Stimulated activated naive CD8-positive, alpha-beta T cell treated with anti-CD3 and anti-CD28 coated beads, Interleukin-15, amount 100 ng/mL, for 72 hours (primary cell): ENCODE measurements around the gene ZEB1.
"Not testable (repeated sequence)": the region's sequence is repeated elsewhere in the genome, so short reads cannot be mapped to it uniquely, and the experiment has no call there.

Experiments used
- ATAC-seq: fragments of 150-1000 bp; cut with Tn5 transposase; 2 replicates; pipeline ENCODE4 v1.10.0; 2021; ENCODE audit warnings: mild to moderate bottlenecking, moderate library complexity
- DNase-seq, 2 donors: peaks; one replicate each; pipeline ENCODE4 v3.0.0; 2021 to 2022
- H3K27ac Mint-ChIP-seq, 2 donors: one replicate each; pipeline ENCODE4 v1.8.0; 2022; ENCODE audit warnings: mild to moderate bottlenecking in 2 of 2, mixed read lengths in 2 of 2, moderate library complexity in 2 of 2
- H3K27me3 Mint-ChIP-seq: one replicate; pipeline ENCODE4 v1.8.0; 2022; ENCODE audit warnings: mixed read lengths
- H3K4me1 Mint-ChIP-seq: one replicate; pipeline ENCODE4 v1.8.0; 2022; ENCODE audit warnings: mild to moderate bottlenecking, mixed read lengths
- H3K4me3 Mint-ChIP-seq, 2 donors: one replicate each; pipeline ENCODE4 v1.8.0; 2022; ENCODE audit warnings: mild to moderate bottlenecking in 2 of 2, mixed read lengths in 2 of 2, moderate library complexity in 1 of 2
- H3K9me3 Mint-ChIP-seq, 2 donors: one replicate each; pipeline ENCODE4 v1.8.0; 2022; ENCODE audit warnings: mixed read lengths in 2 of 2

Gene ZEB1

DNA sequence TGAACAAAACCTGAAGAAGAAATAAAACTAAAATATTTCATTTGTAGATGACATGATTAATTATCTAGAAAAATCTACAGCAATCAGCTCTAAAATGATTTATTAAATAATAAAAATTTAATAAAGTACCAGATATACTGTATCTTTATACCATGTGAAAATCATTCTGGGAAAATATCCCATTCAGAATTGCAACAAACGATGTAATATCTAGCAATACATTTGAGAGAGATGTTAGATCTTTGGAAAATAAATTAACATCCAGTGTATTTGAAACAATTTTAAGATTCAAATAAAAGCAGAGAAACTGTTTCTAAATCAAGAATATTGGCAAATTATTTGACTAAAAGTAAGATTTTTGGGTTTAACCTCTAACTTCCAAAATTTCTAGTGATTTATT lies 62.2 kb downstream of the ZEB1 start:
- Mint-ChIP-seq H3K27ac (no peak overlapping the region), H3K27me3 (no peaks in the 10 kb centered on the region), H3K4me3 (no peak overlapping the region), H3K4me1 (peaks cover 30% of the 10 kb centered on the region), H3K9me3 (no peaks in the 10 kb centered on the region)
- ATAC-seq (no peak), DNase-seq (no peak)

DNA sequence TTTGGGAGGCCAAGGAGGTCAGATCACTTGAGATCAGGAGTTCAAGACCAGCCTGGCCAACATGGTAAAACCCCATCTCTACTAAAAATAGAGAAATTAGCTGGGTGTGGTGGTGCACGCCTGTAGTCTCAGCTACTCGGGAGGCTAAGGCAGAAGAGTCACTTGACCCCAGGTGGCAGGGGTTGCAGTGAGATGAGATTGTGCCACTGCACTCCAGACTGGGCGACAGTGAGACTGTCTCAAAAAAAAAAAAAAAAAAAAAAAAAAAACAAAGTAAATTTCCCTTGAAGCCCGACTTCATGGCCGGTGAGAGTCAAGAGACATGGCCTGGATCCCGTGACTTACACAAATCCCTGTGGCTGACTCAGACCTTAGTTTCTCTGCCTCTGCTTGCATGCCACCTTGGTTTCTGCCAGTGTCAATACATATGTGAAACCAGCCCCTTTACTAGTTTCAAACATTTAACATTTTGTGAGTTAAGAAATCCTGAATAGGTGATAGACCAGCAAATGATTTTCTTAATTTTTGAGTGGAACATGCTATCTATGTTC lies 62.8 kb downstream of the ZEB1 start:
- ATAC-seq (no peak), DNase-seq (no peak)
- no peaks in the 10 kb centered on the region for H3K27me3 Mint-ChIP-seq
- no peaks in the 10 kb centered on the region for H3K9me3 Mint-ChIP-seq
- no peak overlapping the region for H3K4me3 Mint-ChIP-seq
- H3K27ac Mint-ChIP-seq: no peak overlapping the region
- peaks cover 30% of the 10 kb centered on the region for H3K4me1 Mint-ChIP-seq

DNA sequence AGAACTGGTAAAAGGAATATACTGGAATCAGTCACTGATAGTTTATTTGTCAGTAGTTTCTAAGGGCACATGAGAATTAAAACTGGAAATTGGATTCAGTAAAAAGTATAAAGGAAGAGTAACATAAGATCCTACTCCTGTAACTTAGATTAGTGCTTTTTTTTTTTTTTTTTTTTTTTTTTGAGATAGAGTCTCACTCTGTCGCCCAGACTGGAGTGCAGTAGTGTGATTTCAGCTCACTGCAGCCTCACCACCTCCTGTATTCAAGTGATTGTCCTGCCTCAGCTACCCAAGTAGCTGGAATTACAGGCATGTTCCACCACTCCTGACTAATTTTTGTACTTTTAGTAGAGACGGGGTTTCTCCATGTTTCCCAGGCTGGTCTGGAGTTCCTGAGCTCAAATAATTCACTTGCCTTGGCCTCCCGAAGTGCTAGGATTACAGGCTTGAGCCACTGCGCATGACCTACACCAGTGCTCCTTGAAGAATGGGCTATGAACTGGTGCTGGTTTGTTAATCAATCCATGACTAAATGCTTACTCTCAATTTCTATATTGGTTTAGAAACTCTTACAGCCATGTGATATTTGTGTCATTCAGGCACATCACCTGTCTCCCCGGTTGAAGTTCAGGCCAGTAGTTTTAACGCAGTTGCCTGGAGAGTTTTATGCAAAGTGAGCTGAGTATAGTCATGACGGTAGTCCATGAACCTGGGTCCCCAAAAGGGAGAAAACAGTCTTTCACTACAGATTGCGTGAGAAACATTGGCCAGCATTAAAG lies 65.0 kb downstream of the ZEB1 start:
- Mint-ChIP-seq H3K4me3 (no peak overlapping the region), H3K27ac (no peak overlapping the region), H3K9me3 (no peaks in the 10 kb centered on the region), H3K27me3 (no peaks in the 10 kb centered on the region), H3K4me1 (peaks cover 30% of the 10 kb centered on the region)
- DNase-seq (no peak), ATAC-seq (no peak)

DNA sequence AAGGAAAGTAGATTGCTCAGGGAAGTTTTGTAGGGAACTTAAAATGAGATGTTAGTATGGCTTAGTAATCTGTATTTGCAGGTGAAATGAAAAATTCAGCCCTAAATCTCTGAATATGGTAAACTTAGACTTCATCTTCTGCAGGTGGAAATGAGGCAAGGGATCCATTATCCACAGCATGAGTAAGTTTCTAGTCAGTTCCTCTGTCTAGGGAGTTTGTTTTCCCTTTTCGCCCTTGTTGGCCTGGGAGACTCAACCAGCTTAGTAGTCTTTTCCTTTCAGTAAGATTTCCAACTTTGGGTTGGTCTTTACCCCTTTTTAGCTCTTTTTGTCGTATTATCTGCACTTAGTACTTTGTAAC lies 65.6 kb downstream of the ZEB1 start:
- Mint-ChIP-seq H3K27ac (no peak overlapping the region), H3K27me3 (no peaks in the 10 kb centered on the region), H3K4me3 (no peak overlapping the region), H3K9me3 (no peaks in the 10 kb centered on the region), H3K4me1 (peaks cover 29% of the 10 kb centered on the region)
- no peak for ATAC-seq
- no peak for DNase-seq

DNA sequence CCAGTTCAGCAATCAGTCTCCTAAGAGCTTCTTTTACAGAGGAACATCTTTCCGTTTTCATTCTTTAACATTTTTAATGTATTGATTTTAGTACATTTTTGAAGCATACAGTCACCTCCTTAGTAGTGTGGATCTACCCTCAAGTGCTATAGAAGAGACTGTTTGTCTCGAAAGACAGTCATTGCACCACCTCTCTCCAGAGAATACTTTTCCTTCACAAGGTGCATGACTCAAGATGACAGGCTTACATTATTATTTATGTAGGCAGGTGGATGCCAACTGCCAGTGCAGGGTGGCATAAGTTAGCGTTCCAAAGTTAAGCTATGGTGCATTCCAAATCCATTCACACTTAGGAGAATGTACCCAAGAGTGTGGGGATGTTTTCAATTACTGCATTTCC lies 71.8 kb downstream of the ZEB1 start:
- Mint-ChIP-seq H3K9me3 (no peaks in the 10 kb centered on the region), H3K27ac (no peak overlapping the region), H3K4me3 (no peak overlapping the region), H3K4me1 (peaks cover 21% of the 10 kb centered on the region), H3K27me3 (no peaks in the 10 kb centered on the region)
- ATAC-seq (no peak), DNase-seq (no peak)

DNA sequence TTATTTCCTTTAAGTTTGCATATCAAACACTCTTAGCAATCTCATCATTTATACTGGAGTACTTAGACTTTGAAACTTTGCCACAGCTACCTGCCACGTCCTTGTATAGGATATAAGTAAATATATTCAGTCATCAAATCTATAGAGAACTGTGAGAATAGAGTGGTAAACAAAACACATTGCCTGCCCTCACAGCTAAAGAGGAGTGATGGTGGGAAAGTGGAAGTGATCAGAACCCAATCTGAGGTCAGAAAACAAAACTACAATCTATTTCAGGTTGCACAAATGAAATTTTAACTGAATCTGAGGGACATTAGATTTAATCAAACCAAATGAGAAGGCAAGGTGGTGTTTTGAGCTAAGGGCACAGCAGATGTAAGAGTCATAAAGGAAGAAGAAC lies 74.8 kb downstream of the ZEB1 start:
- no peak for DNase-seq
- Mint-ChIP-seq H3K27ac (no peak overlapping the region), H3K4me3 (no peak overlapping the region), H3K4me1 (peaks cover 28% of the 10 kb centered on the region), H3K27me3 (no peaks in the 10 kb centered on the region), H3K9me3 (no peaks in the 10 kb centered on the region)
- ATAC-seq: no peak

DNA sequence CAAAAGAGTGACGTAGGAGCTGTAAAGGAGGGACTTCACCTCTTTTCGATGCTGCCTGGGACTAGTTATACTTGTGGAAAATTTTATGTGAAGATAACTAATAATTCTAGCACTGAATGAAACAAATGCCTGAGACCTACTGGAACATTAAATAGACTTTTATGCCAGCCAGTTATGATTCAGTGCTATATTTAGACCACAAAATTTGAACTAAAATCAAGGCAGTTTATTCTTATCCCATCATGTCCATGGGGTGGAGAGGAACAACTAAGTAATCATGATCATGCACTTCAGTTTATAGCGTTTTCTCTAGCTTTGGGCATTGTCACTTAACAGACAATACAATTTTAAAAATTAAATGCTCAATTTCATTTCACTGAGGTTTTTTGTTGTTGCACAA lies 76.7 kb downstream of the ZEB1 start:
- Mint-ChIP-seq H3K27me3 (no peaks in the 10 kb centered on the region), H3K9me3 (no peaks in the 10 kb centered on the region), H3K4me1 (peaks cover 41% of the 10 kb centered on the region), H3K27ac (no peak overlapping the region), H3K4me3 (no peak overlapping the region)
- no peak for ATAC-seq
- DNase-seq: no peak

DNA sequence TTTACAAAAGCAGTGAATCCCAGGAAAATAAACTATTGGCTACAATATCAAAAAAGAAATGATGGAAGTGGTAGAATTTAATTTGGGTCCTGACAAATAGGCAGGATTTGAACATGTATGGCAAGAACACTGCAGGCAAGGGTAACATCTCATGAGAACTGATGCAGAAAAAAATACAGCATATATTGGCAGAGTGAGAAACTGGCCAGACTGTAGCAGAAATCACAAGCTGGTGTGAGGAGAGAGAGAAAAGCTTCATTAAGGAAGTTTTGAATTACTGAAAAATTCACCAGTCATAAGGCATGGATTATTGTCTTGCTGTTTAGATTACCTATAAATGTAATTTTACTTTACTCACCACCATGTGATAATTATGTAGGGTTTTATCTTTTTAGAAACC lies 77.4 kb downstream of the ZEB1 start:
- ATAC-seq: no peak
- no peaks in the 10 kb centered on the region for H3K27me3 Mint-ChIP-seq
- no peaks in the 10 kb centered on the region for H3K9me3 Mint-ChIP-seq
- peaks cover 38% of the 10 kb centered on the region for H3K4me1 Mint-ChIP-seq
- H3K4me3 Mint-ChIP-seq: no peak overlapping the region
- DNase-seq: no peak
- no peak overlapping the region for H3K27ac Mint-ChIP-seq

DNA sequence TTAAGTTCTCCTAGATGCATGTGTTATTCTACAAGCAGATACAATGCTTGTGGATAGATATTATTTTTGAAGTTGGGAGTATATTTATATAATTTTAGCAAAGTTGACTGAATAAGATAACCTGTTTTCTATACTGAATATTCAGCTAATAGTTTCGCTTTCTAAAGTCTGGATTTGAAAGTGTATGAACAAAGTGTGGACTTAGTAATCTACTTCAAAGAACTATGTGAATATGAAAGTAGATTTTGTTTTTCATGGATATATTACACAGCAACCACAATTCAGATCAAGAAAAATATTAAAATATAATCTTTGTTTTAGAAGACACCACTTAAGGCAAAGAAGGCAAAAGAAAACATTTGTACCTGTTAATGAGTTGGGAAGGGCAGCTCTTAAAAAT lies 78.8 kb downstream of the ZEB1 start:
- Mint-ChIP-seq H3K4me3 (no peak overlapping the region), H3K4me1 (peaks cover 47% of the 10 kb centered on the region), H3K27ac (no peak overlapping the region), H3K9me3 (no peaks in the 10 kb centered on the region), H3K27me3 (no peaks in the 10 kb centered on the region)
- ATAC-seq (peak; percentile 55), DNase-seq (no peak)

DNA sequence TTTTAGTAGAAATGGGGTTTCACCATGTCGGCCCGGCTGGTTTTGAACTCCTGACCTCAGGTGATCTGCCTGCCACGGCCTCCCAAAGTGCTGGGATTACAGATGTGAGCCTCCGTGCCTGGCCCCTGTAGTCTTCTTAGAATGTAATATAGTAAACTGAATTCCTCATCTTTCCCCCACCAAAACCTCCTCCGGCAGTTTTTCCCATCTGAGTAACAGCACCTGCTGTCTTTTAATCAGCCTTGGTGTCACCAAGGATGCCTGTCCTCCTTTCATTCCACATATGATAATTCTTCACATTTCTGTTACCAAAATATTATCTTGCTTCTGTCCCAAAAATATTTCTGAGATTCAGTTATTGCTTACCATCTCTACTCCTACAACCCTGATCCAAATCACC lies 80.2 kb downstream of the ZEB1 start:
- H3K4me3 Mint-ChIP-seq: no peak overlapping the region
- no peaks in the 10 kb centered on the region for H3K9me3 Mint-ChIP-seq
- DNase-seq (no peak), ATAC-seq (no peak)
- no peaks in the 10 kb centered on the region for H3K27me3 Mint-ChIP-seq
- H3K4me1 Mint-ChIP-seq: peaks cover 42% of the 10 kb centered on the region
- H3K27ac Mint-ChIP-seq: no peak overlapping the region

DNA sequence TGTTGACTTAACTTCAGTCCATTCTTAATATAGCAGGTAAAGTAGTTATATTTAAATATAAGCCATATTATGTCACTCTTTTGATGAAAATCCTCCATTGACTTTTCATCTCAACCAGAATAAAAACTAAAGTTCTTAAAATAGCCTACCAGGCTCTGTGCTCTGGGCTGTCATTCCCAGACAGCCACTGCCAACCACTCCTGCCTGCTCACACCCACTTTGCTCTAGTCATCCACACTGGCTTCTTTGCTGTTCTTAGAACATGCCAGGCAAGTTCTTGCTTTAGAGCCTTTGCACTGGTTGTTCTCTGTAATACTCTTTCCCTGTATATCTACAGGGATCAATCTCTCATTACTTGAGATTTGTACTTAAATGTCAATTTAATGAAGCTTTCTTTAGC lies 80.6 kb downstream of the ZEB1 start:
- H3K27ac Mint-ChIP-seq: peak overlapping the region; percentile 1 to 46
- H3K27me3 Mint-ChIP-seq: no peaks in the 10 kb centered on the region
- H3K4me3 Mint-ChIP-seq: no peak overlapping the region
- no peaks in the 10 kb centered on the region for H3K9me3 Mint-ChIP-seq
- peaks cover 42% of the 10 kb centered on the region for H3K4me1 Mint-ChIP-seq
- DNase-seq (no peak), ATAC-seq (no peak)

DNA sequence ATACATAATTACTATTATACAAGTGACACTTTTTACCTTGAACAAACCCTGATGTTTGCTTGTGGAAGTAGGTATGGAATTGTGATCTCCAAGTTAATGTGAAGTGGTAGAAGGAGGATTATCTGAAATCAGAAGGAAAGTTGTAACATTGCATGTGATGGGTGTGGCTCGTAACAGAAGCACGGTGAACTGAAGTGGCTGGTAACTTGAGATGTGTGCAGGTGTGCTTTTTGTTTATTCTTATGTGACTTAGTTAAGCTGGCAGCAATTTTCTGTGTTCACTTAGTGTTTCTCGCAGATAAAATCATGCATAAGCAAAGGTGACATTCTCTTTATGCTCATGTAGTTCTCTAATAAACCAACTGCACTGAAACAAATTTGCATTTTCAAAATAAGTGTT lies 82.3 kb downstream of the ZEB1 start:
- no peaks in the 10 kb centered on the region for H3K27me3 Mint-ChIP-seq
- DNase-seq: no peak
- ATAC-seq: no peak
- H3K27ac Mint-ChIP-seq: no peak overlapping the region
- no peaks in the 10 kb centered on the region for H3K9me3 Mint-ChIP-seq
- peaks cover 36% of the 10 kb centered on the region for H3K4me1 Mint-ChIP-seq
- H3K4me3 Mint-ChIP-seq: no peak overlapping the region

DNA sequence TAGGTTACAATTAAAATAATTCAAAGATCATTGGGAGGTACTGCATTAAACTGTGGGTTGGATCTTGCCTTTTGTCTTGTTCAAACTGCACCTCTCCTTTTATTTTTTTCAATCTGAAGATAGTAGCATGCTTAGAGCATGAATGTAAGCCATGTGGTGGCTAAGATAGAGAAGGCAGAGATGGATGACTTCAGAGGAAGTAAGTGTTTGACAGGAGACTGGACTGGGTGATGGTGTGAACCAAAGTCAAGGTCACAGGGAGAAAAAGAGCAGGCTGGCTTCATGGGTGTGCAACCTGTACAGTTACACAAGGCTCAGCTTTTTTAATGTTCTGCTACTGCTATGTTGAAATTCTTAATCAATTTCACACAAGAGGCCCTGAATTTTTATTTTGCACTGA lies 85.6 kb downstream of the ZEB1 start:
- H3K27me3 Mint-ChIP-seq: no peaks in the 10 kb centered on the region
- no peak for ATAC-seq
- peaks cover 21% of the 10 kb centered on the region for H3K4me1 Mint-ChIP-seq
- no peak overlapping the region for H3K27ac Mint-ChIP-seq
- H3K4me3 Mint-ChIP-seq: no peak overlapping the region
- H3K9me3 Mint-ChIP-seq: no peaks in the 10 kb centered on the region
- no peak for DNase-seq

DNA sequence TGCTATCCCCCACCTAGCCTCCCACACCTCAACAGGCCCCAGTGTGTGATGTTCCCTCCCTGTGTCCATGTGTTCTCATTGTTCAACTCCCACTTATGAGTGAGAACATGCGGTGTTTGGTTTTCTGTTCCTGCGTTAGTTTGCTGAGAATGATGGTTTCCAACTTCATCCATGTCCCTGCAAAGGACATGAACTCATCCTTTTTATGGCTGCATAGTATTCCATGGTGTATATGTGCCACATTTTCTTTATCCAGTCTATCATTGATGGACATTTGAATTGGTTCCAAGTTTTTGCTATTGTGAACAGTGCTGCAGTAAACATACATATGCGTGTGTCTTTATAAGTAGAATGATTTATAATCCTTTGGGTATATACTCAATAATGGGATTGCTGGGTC lies 86.8 kb downstream of the ZEB1 start:
- not testable (repeated sequence) for ATAC-seq, H3K27me3 Mint-ChIP-seq, DNase-seq, H3K27ac Mint-ChIP-seq, H3K4me3 Mint-ChIP-seq, H3K9me3 Mint-ChIP-seq
- H3K4me1 Mint-ChIP-seq: peaks cover 15% of the 10 kb centered on the region

DNA sequence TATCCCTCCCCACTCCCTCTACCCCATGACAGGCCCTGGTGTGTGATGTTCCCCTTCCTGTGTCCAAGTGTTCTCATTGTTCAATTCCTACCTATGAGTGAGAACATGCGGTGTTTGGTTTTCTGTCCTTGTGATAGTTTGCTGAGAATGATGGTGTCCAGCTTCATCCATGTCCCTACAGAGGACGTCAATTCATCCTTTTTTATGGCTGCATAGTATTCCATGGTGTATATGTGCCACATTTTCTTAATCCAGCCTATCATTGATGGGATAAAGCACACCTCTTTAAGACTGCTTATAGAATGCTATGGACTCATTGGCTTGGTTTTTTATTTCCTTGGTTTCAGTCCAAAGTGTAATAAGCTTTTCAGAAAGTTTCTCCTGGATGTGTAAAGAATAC lies 93.4 kb downstream of the ZEB1 start:
- H3K9me3 Mint-ChIP-seq, H3K27me3 Mint-ChIP-seq, H3K4me3 Mint-ChIP-seq, DNase-seq, ATAC-seq, H3K4me1 Mint-ChIP-seq: not testable (repeated sequence)
- peak overlapping the region in 1 of 2 donors; percentile 67 for H3K27ac Mint-ChIP-seq

DNA sequence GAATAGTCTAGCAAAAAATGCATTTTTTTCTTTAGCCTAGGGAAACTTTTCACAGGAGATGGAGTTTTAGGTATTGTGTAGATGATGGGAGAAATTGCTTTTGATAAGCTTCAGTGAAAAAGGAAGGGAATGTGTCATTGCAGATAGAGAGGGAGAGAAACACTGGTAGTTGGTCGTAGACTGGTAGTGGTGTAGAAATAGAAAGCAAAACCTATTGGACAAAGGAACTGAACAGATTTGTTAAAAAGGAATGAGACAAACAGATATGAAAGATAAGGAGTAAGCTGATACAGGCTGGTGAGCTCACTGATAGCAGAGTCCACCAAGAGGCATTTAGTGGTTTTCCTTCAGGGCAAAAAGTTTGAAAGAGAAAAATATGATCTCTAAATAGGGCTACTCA lies 94.3 kb downstream of the ZEB1 start:
- Mint-ChIP-seq H3K27ac (no peak overlapping the region), H3K27me3 (no peaks in the 10 kb centered on the region), H3K4me3 (no peak overlapping the region), H3K4me1 (peaks cover 14% of the 10 kb centered on the region), H3K9me3 (peaks cover 6 to 9% of the 10 kb centered on the region in 2 donors)
- ATAC-seq: no peak
- DNase-seq: no peak

DNA sequence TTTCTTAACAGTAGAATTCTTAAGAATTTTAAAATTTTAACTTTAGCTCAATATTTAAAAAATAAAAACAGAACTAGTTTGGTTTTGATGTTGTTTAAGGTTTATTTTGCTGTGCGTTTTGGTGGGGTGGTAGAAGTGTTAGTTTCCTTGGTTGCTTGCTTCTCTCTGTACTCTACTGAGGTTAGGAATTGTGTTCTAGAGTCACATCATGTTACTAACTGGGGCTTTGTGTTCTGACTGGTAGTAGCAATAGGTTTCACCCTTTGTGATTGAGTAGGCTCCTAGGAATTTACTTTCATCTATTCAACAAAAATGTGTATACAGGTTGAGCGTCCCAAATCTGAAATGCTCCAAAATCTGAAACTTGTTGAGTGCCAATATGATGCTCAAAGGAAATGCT lies 99.5 kb downstream of the ZEB1 start:
- Mint-ChIP-seq H3K4me3 (no peak overlapping the region), H3K9me3 (no peaks in the 10 kb centered on the region), H3K4me1 (peaks cover 35% of the 10 kb centered on the region), H3K27ac (no peak overlapping the region), H3K27me3 (no peaks in the 10 kb centered on the region)
- ATAC-seq (peak; percentile 64), DNase-seq (no peak)
